Fibroblast of the aortic adventitia (primary cell): ENCODE results near the gene CIITA. TPM values are rescaled to one million over a fixed set of nuclear protein-coding genes. Genes with fewer than 3 reads are reported as not detected.

ENCODE experiments used
- DNase-seq: peaks from one replicate; pipeline ENCODE4 v3.0.0-alpha.2; 2010; ENCODE audit warnings: low read depth
- H3K4me3 ChIP-seq: 2 replicates; pipeline ENCODE4 v1.5.1; 2011; ENCODE audit warnings: low read depth, mild to moderate bottlenecking, control low read depth, low read length, moderate library complexity
- CTCF ChIP-seq: IDR thresholded peaks from 2 replicates; pipeline ENCODE4 v1.5.1; 2011; ENCODE audit warnings: mild to moderate bottlenecking, low read length, control low read depth, inconsistent platforms; ENCODE audit not compliant: insufficient read depth
- total RNA-seq: library from RNA; depleted of rRNA; stranded (reverse); fragments of >200 nt; gene quantifications from 2 replicates; pipeline ENCODE4 v1.2.3, GENCODE V29; 2012; ENCODE audit warnings: low replicate concordance

CIITA gene
- total RNA-seq, 1 donor, result 1.3 TPM

DNA sequence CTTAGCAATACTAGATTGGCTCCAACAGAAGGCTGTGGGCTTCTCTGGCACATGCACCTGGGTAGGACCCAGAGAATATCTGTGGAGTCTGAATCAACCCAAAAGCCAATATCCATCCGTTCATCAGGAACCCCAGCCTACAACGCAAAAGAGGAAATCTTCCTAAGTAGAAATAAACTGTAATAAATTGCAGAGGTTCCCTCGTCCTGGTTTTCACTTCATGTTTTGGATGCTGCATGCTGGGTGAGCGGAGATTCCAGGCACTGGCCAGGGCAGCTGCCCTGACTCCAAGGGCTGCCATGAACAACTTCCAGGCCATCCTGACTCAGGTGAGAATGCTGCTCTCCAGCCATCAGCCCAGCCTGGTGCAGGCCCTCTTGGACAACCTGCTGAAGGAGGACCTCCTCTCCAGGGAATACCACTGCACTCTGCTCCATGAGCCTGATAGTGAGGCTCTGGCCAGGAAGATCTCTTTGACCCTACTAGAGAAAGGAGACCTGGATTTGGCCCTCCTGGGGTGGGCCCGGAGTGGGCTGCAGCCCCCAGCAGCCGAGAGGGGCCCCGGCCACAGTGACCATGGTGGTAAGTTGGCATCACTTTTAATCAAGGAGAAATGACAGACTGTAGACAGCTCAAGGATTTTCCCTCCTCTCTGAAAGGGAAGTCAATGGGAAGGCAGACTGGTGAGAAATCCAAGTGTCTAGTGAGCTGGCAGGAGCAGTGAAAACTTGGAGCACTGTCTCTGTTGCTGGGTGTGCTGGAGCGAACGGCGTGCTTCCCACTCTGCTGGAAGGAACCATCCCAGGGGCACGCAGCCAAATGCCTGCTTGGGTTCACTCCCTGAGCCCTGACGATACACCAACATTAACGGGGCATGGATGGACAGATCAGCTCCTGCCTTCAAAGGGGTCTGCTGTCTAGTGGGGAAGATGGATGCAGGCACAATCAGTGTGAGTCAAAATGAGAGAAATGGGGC lies 10.7 kb upstream of the CIITA start:
- DNase-seq, result peak; percentile 2

GRCh38 chr16:10867199-10867598 lies 9.8 kb upstream of the CIITA start:
- no peak overlapping the region for H3K4me3 ChIP-seq
- no peak for TF ChIP-seq CTCF
- no peak for DNase-seq

More for the DNA sequence above, 10.7 kb upstream of the CIITA start:
- H3K4me3 ChIP-seq, result no peak overlapping the region
- TF ChIP-seq CTCF, result no peak

DNA sequence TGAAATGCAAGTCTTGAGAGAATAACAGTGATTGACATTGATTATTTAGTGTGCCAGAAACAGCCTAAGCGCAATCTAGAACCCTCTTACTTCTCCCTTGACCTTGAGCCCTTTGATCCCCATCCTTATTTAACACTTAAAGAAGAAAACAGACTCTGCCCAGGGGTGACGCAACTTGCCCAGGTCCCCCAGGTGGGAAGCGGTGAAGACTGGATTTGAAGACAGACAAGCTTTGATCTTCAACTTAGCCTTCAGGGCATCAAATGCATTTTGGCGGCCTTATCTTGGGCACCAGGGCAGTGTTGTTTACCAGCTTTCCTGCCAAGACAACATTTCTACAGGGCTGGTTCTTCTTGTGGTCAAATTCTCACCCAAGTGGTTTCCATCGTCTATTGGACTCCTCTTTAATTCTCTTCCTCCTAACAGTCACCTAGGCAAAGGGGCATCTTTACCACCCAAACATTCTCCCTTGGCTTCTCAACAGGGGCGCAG lies 8.9 kb upstream of the CIITA start:
- no peak overlapping the region for H3K4me3 ChIP-seq
- DNase-seq, result no peak
- no peak for TF ChIP-seq CTCF

GRCh38 chr16:10868596-10869469 lies 8.2 kb upstream of the CIITA start:
- TF ChIP-seq CTCF, result no peak
- no peak for DNase-seq

DNA sequence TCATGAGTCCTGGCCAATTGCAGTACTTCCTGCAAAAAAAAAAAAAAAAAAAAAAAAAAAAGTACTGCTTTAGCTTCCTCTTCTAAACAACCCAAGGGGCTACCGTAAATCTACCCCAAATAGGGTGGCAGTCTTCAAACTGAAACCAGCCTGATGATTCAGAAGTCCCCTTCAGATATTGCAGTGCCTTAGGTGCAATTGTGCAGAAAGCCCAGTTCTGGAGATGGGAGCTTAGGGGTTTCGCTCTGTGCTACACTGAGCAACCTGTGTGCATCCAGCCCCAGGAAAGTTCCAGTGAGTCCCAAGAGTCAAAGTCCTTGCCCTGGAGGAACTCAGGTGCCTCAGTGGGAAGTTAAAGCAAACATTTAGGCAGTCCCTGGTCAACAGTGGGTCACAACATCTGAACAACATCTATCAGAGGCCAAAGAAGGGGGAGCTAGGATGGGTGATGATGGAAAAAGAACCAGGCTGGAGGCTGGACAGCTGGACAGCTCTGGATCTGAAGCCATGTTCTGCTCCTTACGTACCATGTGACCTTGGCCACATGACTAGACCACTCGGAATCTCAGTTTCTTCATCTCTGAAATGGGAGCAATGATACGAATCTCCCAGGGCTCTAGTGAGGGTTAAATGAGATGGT lies 6.7 kb upstream of the CIITA start:
- no peak overlapping the region for H3K4me3 ChIP-seq
- no peak for TF ChIP-seq CTCF
- no peak for DNase-seq

More at GRCh38 chr16:10868596-10869469, 8.2 kb upstream of the CIITA start:
- no peak overlapping the region for H3K4me3 ChIP-seq

GRCh38 chr16:10870808-10871156 lies 6.2 kb upstream of the CIITA start:
- no peak for TF ChIP-seq CTCF
- no peak for DNase-seq
- no peak overlapping the region for H3K4me3 ChIP-seq
